GM13977 (cell line): ENCODE measurements around the gene ANO2.

Experiments
- DNase-seq: peaks from one replicate; pipeline ENCODE4 v3.0.0; 2012; ENCODE audit warnings: low spot score
- CTCF ChIP-seq: IDR thresholded peaks from 2 replicates; pipeline ENCODE4 v1.5.1; 2012; ENCODE audit warnings: mild to moderate bottlenecking, control low read depth; ENCODE audit not compliant: insufficient read depth; ENCODE audit errors: extremely low read depth, missing control alignments
- in situ Hi-C: fragments of 300-500 bp; cut with MboI; formaldehyde crosslinking; loops from one replicate; pipeline ENCODE4 v1.12.0; 2022; ENCODE audit warnings: low sequenced_read_pairs, low pct_unique_long_range_greater_than_20kb, mixed read lengths, inconsistent platforms; ENCODE audit not compliant: unreplicated experiment

ANO2 gene

GRCh38 chr12:5912437-5913334 is 32.4 kb downstream of the ANO2 start:
- DNase-seq = no peak
- no peak for TF ChIP-seq CTCF
- in situ Hi-C loops = no loop called here

- in situ Hi-C loops = no loop called here
- no peak for TF ChIP-seq CTCF
- no peak for DNase-seq
Measured at GRCh38 chr12:5912011-5912410, 33.0 kb downstream of the ANO2 start.

DNA sequence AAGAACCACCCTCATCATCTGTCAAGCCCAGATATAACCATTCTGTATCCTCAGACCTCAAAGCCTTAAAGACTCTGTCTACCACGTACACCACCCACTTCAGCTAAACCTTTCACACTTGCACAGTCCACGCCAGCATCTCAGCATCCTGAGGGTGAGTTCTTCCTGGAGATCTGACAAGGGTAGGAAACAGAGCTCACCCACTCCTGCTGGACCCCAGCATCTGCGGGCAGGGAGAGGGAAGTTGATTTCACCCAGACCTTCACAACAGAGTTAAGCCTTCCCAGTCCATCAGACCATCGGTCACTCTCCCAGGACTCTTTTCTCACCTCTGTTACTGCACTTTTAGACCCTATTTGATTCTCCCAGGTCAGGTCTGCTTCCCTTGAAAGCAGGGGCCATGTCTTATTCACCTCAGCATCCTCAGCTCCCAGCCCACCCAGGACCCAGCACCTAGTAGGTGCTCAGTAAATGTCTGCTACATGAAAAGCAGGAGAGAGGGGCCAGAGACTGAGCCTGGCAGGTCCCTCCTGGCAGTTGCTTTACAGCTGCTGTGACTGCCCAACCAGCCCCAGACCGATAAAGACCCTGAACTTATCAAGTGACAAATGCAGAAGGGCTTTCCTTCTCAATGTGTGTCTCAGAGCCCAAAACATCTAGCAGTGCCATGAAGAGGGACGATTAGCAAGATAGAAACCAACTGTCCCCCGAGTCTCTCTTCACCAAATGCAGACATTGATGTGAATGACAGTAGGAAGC is 34.1 kb downstream of the ANO2 start:
- TF ChIP-seq CTCF = no peak
- in situ Hi-C loops = no loop called here
- no peak for DNase-seq

DNA sequence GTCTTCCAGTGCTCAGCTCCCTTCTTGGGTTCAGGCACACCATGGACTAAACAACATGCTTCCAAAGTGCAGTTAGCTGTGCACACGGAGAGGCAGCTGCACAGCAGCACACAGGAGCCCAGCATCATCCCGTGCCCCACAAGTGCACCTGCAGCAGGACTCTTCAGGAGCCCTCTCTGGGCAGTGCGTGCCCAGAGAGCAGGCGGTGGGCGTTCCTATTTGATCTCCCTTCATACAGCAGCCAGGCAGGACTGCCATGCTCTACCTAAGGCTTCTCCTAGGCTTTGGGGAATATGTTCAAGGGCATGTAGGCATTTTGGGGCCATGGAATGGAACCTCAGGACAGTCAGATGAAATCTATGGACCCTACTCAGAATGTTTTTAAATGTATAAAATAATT is 35.5 kb downstream of the ANO2 start:
- in situ Hi-C loops = no loop called here
- no peak for DNase-seq
- TF ChIP-seq CTCF = no peak

DNA sequence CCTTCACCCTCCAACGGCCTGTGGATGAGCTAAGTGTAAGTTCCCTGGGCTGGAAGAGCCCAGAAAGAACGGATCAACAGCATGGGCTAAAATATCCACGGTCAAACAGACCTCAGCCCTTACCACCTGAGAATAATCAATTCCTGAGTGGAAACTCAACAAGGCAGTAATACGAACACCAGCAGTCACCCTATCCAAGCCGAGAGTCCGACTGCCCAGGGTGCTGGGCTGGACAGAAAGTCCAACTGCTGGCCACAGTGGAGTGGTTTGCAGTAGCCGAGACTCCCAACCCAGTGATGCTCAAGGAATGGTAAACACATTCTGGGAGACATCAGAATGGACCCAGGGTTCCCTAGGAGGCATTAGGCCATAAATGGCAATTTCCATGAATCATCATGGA is 36.8 kb downstream of the ANO2 start:
- TF ChIP-seq CTCF = no peak
- in situ Hi-C loops = no loop called here
- DNase-seq = no peak

DNA sequence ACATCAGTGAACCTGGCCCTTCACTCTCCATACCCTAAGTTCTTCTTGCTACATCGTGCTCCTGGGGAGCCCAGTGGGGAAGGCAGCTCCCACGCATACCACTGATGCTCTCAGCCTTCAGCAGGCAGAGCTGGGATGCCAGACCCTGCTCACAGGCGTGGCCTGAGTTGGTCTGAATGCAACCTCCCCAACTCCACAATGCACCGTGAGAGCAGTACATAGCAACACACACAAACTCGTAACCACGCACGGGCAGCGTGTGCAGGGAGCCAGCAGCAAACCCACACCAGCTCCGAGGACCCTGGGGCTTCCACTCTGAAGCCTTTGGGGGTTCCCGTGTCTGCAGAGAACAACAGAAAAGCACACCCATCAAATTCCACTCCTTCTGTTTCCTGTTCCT is 37.3 kb downstream of the ANO2 start:
- TF ChIP-seq CTCF = no peak
- in situ Hi-C loops = no loop called here
- no peak for DNase-seq
